ENCODE measurements around the gene RBM25.

DNA sequence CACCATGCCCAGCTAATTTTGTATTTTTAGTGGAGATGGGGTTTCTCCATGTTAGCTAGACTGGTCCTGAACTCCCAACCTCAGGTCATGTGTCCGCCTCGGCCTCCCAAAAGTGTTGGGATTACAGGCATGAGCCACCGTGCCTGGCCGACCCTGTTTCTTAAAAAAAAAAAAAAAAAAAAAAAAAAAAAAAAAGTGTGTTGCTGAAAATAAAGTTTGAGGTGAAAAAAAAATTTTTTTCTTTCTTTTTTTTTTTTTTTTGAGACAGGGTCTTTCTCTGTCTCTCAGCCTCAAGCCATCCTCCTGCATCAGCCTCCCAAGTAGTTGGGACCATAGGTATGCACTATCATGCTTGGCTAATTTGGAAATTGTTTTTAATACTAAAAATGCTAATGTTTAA lies 11.3 kb downstream of the RBM25 start:
- TF ChIP-seq, protein P1, sequence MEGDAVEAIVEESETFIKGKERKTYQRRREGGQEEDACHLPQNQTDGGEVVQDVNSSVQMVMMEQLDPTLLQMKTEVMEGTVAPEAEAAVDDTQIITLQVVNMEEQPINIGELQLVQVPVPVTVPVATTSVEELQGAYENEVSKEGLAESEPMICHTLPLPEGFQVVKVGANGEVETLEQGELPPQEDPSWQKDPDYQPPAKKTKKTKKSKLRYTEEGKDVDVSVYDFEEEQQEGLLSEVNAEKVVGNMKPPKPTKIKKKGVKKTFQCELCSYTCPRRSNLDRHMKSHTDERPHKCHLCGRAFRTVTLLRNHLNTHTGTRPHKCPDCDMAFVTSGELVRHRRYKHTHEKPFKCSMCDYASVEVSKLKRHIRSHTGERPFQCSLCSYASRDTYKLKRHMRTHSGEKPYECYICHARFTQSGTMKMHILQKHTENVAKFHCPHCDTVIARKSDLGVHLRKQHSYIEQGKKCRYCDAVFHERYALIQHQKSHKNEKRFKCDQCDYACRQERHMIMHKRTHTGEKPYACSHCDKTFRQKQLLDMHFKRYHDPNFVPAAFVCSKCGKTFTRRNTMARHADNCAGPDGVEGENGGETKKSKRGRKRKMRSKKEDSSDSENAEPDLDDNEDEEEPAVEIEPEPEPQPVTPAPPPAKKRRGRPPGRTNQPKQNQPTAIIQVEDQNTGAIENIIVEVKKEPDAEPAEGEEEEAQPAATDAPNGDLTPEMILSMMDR (IDR thresholded peaks at IDR 0.05) = no peak
- TF ChIP-seq POLR2A (IDR thresholded peaks at IDR 0.05) = no peak

Measured in testis (tissue), 2 donors.